ENCODE measurements around the gene KCND1.

KCND1 gene

GRCh38 chrX:48974574-48974973 lies 2.9 kb upstream of the KCND1 start:
- no peak for DNase-seq (ENCODE audit: low spot score)

- no peak for DNase-seq (ENCODE audit: low spot score)
Measured at GRCh38 chrX:48974033-48974432, 2.4 kb upstream of the KCND1 start.

GRCh38 chrX:48972220-48973164 lies 848 bp upstream of the KCND1 start:
- DNase-seq (ENCODE audit: low spot score): peak; percentile 62

GRCh38 chrX:48969471-48969870 lies 2.2 kb downstream of the KCND1 start:
- no peak for DNase-seq (ENCODE audit: low spot score)

- DNase-seq (ENCODE audit: low spot score): no peak
Measured at GRCh38 chrX:48968377-48968776, 3.3 kb downstream of the KCND1 start.

GRCh38 chrX:48966796-48967579 lies 4.7 kb downstream of the KCND1 start:
- no peak for DNase-seq (ENCODE audit: low spot score)

- no peak for DNase-seq (ENCODE audit: low spot score)
Measured at GRCh38 chrX:48965959-48966358, 5.7 kb downstream of the KCND1 start.

GRCh38 chrX:48961585-48962091 lies 10.0 kb downstream of the KCND1 start:
- DNase-seq (ENCODE audit: low spot score): peak; percentile 91

- no peak for DNase-seq (ENCODE audit: low spot score)
Measured at GRCh38 chrX:48960291-48960690, 11.4 kb downstream of the KCND1 start.

- DNase-seq (ENCODE audit: low spot score): peak; percentile 51
Measured at GRCh38 chrX:48958635-48959094, 13.0 kb downstream of the KCND1 start.

- DNase-seq (ENCODE audit: low spot score): peak; percentile 94
Measured at GRCh38 chrX:48957827-48958634, 13.6 kb downstream of the KCND1 start.

- no peak for DNase-seq (ENCODE audit: low spot score)
Measured at GRCh38 chrX:48957477-48957826, 14.2 kb downstream of the KCND1 start, which contains the start of gene OTUD5. Gene OTUD5, minus strand, starts transcription at chrX:48957607. Its CDS starts 37 bp downstream, at chrX:48957570.

GRCh38 chrX:48956728-48957414 lies 14.8 kb downstream of the KCND1 start:
- peak; percentile 70 for DNase-seq (ENCODE audit: low spot score)

- DNase-seq (ENCODE audit: low spot score): no peak
Measured at GRCh38 chrX:48948589-48948988, 23.1 kb downstream of the KCND1 start.

GRCh38 chrX:48945517-48946348 lies 25.9 kb downstream of the KCND1 start:
- DNase-seq (ENCODE audit: low spot score): peak; percentile 66

- no peak for DNase-seq (ENCODE audit: low spot score)
Measured at GRCh38 chrX:48942895-48943294, 28.7 kb downstream of the KCND1 start.

GRCh38 chrX:48940404-48940955 lies 31.2 kb downstream of the KCND1 start:
- DNase-seq (ENCODE audit: low spot score): peak; percentile 85

GRCh38 chrX:48939524-48940228 lies 32.0 kb downstream of the KCND1 start:
- DNase-seq (ENCODE audit: low spot score): no peak

- no peak for DNase-seq (ENCODE audit: low spot score)
Measured at GRCh38 chrX:48938721-48939425, 32.8 kb downstream of the KCND1 start.
